ENCODE results near the gene PLK5.
"Not testable (repeated sequence)": the region's sequence is repeated elsewhere in the genome, so short reads cannot be mapped to it uniquely, and the experiment has no call there.

The PLK5 gene

DNA sequence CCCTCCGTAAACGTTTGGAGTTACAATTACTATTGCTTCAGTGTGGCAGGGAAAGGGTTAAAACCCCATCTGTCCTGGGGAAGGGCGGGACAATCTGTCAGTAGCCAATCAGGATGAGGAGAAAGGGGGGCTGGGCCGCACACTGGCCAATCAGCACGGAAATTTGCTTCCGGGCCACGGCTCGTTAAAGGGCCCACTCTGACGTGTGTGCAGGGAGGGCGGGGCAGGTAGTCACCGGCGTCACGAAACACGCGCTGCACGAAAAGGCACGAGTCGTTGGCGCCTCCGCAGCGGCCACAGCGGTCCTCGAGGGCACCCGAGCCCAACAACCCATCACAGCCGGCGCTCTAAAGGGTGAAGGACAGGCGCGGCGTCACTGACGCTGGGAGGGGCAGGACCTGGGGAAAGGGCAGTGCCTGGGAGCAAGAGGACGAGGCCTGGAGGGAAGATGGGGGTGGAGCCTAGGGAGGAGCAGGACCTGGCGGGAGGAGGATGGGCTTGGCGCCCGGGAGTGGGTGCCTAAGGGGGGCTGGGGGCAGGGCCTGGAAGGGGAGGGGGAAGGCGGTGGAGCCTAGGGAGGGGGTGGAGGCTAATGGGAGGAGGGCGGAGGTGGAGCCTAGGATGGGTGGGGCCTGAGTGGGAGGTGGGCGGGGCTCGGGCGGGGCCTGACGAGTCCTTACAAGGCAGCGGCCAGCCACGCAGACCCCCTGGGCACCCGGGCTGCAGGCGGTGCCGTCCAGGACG, 15.9 kb upstream of the PLK5 start:
- peak; percentile 86 for DNase-seq

DNA sequence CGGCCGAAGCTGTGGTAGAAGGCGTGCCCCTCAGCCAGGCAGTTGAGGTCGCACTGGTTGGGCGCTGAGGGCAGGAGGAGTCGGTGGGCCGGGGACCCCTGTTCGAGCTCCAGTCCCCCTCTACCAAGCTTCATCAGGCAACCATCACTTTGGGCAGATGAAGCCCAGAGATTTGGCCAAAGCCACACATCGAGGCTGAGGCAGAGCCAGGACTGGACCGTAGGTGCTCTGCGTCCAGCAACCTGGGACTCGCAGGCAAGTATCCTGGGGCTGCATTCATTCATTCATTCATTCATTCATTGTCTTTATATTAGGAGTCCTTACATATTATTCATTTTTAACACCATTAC, 15.4 kb upstream of the PLK5 start:
- DNase-seq: no peak

DNA sequence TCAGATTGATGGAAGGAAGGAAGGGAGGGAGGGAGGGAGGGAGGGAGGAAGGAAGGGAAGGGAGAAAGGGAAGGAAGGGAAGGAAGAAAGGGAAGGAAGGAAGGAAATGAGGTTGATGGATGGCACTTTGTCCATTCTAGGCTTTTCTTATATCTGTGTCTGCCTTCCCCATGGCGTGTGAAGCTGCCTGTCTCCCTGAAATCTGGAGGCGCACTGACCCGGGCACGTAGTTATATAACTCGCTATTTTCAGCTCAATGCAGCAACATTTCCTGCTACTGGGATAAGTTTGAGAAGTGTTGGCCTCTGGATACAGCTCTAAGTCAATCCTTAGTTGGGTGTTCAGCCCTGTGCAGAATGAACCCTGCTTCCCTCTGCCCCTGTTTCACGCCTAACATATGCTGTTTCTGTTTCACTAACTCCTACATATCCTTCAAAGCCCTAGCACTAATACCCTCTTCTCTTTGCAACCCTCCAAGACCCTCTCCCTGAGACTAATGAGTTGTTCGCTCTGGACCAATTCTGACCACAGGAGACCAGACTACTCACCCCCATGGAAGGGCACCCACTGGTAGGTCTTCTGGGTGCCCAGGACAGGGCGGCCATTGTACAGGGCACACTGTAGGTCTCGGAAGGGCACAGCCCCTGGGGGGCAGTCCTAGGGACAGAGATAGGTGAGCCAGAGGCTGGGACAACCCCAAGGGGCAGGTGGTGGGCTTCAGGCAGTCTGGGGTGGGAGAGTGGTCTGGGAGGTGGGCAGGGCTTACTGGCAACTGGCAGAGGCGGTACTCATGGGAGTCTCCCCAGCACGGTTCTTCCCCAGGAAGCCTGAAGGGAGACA, 14.1 kb upstream of the PLK5 start:
- DNase-seq: no peak

DNA sequence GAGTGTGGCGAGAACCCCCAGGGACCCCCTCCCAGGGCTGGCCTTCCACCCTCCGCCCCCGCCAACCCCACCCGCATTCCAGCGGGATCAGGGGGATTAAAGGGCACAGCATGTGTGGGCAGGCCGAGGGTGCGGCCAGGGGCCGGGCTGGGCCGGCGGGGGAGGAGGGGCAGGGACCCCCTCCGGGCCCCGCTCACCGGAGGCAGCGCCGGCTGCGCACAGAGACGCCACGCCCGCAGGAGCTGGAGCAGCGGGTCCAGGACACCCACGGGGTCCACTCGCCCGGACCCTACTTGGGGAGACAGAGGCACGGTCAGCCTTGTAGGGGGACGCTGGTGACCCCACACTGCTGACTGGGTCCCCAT, 13.5 kb upstream of the PLK5 start:
- DNase-seq: no peak

DNA sequence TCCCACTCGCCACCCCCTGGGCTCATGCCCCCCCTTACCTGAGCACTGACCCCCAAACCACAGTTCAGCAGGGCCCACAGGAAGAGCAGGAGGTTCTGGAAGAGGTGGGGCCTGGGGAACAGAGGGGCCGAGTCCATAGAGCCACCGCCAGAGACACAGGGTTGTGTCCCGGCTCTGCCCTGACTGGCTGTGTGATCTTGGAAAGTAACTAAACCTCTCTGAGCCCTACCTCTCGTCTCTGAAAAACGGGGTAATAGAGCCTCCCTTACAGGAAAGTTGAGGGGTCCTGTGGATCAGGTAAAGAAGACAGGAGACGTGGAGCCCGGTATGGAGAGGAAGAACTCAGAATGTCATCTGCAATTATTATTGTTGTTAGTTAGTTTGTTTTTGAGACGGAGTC, 13.1 kb upstream of the PLK5 start:
- no peak for DNase-seq

DNA sequence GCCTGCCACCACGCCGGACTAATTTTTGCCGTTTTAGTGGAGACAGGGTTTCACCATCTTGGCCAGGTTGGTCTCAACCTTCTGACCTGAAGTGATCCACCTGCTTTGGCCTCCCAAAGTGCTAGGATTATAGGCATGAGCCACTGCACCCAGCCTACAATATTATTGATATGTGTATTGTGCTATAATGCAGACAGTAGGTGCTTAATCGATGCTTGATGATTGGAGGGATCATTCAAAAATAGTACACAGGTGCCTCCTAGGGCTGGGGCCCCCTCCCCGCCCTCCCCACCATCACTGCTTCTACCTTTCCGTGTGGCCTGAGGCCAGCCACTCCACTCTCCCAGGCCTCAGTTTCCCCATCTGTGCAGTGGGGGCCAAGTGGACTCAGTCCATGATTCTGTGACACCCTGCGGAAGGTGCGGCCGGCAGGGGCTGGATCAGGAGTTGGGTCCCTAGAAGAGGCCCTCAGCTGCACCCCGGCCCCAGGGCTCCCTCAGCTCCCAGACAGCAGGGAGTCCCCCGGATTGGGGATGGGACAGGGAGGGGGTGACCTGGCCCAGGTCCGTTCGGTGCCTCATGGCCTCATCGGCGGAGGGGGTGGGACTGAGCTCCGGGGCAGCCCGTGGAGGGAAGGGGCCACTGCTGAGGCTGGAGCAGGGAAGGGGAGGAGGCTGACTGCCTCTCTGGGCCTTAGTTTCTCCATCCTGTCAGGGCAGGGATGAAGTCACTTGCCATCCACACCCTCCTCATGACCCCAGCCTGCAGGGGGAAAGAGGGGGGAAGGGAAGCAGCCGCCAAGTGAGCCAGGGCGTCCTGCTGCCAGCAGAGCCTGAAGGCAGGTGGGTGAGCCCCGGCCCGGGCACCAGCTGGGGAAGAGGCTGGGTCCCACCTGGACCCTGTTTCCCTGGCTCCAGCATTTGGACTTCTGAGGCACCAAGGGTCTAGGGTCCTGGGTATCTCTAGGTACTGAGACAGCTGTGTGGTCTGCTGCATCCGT, 12.3 kb upstream of the PLK5 start:
- DNase-seq: no peak

DNA sequence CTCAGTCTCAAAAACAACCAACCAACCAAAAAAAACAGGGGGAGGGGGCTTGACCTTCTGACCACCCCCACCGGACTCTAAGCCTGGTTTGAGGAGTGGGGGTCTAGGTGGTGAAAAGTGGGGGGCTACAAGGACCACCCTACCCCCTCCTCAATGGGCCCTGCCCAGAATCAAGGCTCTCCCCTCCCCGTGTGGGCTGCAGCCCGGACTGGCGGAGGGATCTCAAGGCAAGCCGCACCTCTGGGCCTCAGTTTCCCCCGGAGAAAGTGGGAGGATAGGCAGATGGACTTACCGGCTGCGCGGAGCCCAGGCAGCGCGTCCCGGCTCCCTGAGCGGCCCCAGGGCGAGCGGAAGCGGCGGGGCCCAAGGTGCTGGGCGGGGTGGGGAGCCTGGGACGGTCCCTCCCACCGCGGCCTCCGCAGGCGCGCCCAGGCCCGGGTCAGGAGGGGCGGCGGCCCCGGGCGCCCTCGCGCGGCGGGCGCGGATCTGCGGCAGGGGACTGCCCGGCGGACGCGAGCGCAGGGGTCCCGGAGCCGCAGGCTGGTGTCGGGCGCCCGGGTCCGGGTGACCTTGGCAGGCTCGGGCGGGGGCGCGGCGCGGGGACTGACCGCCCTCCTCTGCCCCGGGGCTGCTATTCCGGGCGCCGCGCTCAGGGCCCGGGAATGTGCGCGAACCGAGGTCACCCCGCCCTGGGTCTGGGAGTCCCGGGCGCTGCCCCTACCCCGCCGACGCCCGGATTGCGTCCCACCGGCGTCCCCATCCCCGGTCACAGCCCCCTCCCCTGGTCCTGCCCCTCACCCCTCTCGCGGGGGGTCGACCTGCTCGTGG, 11.0 kb upstream of the PLK5 start, which contains the start of gene ADAMTSL5:
TSS of gene ADAMTSL5 (minus strand) at position 349 of the 828 bp plus-strand sequence. CDS start 2,076 bp downstream, outside the sequence.
- peak; percentile 77 for DNase-seq

DNA sequence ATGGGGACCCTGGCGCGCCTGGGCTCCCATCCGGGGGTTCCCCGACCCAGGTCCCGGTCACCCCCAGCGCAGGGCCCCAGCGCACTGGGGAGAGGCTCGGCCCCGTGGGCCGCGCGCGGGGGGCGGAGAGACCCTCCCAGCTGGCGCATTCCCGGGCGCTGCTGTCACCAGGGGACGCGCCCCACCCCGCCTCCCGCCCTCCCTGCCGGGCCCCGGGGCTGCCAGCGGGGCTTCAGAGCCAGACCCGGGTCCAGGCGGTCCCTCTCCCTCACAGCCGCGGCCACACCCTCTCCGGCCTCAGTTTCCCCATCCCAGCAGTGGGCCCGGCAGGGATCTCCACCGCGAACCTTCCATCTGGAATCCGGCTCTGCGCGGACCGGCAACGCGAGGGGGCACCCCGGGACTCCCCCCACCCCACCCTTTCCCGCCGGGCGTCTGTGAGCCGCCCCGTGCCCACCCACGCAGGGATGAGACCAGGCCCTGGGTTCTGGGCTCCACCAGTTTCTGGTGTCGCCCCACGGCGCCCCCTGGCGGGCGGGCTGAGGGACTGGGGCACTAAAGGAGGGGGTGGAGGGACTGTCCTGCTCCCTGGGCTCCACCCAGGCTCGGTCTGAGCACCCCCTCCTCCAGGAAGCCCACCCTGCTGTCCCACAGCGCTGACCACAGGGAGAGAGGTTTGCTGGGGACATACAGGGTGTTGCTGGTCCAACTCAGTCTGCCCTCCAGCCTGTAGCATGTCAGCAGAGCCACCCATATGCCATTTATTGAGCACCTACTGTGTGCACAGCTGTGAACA, 10.2 kb upstream of the PLK5 start:
- DNase-seq: peak; percentile 73

DNA sequence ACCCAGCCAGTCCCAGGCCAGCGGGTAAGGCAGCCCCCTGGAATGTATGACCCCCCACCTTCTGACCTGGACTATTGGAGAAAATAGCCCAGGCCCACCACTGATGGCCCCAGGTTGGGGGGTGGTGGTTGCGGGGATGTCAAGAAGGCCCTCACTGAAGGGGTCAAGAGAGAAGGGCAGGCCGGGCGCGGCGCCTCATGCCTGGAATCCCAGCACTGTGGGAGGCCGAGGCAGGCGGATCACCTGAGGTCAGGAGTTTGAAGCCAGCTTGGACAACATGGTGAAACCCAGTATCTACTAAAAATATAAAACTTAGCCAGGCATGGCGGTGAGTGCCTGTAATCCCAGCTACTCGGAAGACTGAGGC, 9.6 kb upstream of the PLK5 start:
- DNase-seq: no peak

DNA sequence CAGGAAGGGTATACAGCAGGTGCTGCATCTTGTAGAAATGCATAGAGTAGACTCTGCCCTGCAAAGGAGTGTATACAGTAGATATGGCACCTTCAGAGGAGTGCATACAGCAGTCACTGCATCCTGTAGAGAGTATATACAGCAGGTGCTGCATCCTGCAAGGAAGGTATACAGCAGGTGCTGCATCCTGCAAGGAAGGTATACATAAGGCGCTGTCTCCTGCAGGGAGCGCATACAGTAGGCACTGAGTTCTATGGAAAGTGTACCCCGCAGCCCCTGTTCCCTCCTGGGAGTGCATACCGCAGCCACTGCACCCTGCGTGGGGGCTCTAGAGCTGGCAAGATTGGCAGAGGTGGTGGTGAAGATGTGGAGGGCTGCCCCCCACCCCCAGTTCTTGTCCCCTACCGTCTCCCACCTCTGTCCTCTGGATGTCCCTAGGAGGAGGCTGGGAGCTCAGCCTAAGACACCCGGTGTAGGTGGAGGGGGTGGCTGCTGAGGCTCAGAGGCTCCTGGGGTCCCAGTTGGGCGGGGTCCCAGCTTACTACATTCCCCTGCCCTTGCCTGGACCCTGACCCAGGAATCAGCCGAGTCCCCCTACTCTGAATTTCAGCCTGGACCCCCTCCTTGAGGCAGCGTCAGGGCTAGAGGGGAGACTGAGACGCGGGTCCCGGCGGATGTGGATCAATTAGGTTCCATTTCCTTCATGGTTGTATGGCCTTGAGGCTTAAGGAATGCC, 8.7 kb upstream of the PLK5 start:
- no peak for DNase-seq

DNA sequence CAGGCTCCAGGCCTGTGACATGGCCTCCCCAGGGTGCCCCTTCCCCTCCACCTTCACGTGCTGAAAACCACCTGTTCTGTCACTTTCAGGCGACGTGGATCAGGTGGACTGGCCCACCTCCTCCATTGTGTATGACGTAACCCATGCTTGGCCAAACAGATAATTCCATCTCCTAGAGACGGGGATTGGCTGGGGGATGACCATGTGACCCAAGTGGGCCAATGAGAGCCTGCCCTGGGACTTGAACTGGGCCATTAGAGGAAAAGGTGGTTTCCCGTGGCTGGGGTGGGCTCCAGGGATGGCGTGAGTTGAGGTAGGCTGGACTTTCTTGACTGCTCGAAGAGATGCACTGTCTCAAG, 7.5 kb upstream of the PLK5 start:
- no peak for DNase-seq

DNA sequence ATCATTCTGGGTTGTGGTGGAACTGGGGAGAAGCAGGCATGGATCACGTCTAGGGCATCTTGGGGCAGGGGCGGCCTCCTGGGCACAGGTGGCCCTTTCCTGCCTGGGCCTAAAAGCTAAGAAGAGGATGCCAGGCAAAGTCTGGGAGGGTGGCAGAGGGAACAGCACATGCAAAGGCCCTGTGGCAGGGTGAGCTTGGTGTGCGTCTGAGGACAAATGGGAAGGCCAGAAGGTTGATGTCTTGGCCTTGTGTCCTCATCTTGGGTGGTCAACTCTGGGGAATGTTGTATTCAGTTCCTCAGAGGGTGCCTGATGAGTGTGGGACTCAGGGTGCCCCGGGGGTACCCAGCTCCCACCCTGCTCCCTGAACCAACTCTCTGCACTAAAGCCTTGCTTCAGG, 5.4 kb upstream of the PLK5 start:
- no peak for DNase-seq

DNA sequence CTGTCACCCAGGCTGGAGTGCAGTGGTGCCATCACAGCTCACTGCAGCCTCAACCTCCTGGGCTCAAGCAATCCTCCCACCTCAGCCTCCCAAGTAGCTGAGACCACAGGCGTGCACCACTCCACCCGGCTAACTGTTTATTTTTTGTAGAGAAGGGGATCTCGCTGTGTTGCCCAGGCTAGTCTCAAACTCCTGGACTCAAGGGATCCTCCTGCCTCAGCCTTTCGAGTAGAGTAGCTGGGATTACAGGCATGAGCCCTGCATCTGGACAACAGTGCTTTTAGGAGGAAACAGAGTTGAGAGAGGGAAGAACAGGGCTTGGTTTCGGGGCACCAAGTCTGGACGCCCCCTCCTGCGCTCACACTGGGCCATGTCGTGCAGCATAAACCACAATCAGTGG, 4.1 kb upstream of the PLK5 start:
- not testable (repeated sequence) for DNase-seq

DNA sequence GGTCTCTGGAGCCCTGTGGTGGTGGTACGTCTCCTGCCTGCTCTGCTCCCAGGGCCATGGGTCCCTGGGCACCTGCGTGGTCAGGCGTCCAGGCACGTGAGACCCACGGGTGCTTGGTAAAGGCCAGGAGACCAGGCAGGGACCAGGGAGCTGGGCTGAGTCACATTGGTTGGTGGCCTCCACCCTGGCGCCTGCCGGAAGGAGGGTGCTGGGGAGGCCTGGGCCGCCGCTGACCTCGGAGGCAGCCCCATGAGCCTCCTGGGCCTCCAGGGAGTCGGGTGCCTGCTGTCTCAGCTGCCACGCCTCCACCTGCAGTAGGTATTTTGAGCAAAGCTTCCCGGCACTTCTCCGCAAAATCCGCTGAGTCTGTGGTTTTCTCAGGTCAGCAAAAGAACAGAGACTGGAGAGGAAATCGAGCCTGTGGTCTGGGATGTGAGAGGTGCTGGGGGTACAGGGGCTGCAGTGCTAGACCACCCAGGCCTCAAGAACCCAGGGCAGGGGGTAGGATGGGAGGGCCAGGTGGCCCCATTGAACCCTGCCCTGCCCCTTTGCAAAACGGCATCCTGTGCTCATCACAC, 3.6 kb upstream of the PLK5 start:
- no peak for DNase-seq

DNA sequence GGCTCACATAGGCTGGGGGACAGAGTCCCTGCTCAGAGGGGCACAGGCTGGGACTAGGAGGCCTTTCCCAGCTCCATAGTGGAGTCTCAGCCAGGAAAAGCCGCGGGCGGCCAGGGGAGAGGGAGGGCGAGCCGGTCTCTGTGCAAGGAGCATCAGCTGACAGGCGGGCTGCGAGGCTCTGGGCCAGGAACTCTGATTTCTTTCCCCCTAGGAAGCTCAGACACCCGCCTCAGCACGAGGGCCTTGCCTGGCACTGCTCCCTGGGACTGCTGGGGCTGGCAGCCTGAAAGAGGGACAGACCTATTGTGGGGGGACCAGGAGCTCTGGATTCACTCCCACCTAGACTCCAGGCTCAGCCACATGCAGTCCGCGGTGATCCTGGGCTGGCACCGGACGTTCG, 2.2 kb upstream of the PLK5 start:
- no peak for DNase-seq

DNA sequence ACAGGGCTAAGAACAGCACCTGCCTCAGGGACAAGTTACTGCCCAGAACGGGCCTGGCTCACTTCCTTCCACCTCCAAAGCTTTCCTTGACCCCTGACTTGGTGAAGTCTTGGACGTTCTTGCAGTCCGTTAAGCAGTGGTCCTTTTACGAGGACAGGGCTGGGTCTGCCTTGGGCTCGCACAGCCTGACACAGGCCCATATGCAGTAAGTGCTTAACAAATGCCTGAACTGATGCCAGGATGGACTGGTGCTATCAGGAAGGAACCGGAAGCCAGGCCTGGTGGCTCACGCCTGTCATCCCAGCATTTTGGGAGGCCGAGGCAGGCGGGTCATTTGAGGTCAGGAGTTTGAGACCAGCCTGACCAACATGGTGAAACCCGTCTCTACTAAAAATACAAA, 1.8 kb upstream of the PLK5 start:
- DNase-seq: no peak

DNA sequence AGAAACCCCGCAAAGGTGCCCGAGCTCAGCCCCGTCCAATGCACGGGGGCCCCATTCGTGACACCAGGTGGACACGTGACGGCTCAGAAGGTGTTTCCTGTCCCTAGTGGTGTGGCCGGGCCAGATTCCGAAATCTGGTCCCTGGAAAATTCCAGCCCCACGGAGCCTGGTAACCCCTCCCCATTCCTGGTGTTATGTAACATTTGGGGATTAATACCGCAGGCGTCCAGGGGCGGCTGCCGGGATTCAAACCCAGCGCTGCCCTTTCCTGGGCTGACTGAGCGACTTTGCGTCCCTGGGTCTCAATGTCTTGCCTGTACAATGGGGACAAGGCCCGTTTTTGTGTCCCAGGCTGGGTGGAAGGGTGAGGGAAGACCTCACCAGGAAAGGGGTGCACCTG, 1.0 kb upstream of the PLK5 start:
- no peak for DNase-seq

DNA sequence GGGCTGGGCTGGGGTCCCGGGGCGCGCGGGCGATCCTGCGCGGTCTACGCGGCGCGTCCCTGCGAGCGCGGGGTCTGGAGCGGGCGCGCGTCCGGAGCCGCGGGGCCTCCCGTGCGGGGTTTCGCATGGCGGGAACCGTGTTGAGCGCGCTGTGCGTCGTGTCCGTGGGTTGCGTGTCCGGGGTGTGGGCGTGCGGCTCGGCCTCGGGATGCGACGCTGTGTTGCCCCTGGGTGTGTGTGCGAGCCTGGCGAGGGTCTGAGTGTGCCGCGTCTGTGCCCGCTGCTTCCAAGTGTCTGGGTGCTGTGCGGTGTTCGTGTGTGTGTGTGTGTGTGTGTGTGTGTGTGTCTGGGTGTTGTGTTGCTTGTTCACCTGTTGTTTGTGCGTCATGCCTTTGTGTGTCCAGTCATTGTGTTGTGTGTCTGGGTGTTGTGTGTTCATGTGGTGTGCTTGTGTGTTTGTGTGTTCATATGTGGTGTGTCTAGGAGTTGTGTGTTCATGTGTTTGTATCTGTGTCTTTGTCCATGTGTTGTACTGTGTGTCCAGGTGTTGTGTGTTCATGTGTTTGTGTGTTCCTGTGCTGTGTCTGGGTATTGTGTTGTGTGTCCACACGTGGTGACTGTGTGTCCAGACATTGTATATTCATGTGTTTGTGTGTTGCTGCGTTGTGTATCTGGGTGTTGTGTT, 552 bp downstream of the PLK5 start:
- DNase-seq: no peak

DNA sequence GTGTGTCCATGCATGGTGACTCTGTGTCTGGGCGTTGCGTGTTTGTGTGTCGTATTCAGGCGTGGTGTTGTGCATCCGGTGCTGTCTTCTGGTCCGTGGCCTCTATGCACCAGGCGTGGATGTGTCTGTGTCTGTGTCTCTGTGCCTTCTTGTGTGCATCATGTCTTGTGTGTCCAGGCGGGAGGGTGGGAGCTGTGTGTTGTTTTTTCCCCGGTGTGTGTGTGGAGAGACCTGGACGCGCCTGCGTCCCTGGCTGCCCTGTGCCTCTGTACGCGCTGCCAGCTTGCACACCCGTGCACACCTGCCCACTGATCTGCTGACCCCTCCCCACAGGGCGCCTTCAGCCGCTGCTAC, 1.1 kb downstream of the PLK5 start:
- no peak for DNase-seq

DNA sequence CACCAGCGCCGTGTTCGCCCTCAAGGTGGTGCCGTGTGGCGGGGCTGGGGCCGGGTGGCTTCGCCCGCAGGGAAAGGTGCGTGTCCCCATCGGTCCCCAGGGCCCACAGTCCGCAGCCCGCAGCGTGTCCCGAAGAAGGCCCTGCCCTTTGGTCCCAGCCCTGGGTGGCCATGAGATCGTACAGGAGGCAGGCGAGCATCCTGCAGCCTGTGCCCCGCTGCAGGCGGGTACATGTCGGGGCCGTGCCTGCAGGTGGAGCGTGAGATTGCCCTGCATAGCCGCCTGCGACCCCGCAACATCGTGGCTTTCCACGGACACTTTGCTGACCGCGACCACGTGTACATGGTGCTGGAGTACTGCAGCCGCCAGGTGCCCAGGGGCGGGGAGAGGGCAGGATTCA, 1.5 kb downstream of the PLK5 start:
- no peak for DNase-seq

All from activated CD4-positive, CD25-positive, alpha-beta regulatory T cell treated with anti-CD3 and anti-CD28 coated beads, Interleukin-2, amount 50 U/mL, for 72 hours (primary cell).